Panc1 (cell line): ENCODE data around the gene TMEM131.

Experiments used
- POLR2AphosphoS5 ChIP-seq: IDR thresholded peaks from 2 replicates; pipeline ENCODE4 v1.6.1; 2012; ENCODE audit warnings: mild to moderate bottlenecking, low read depth, low read length, moderate library complexity
- TF ChIP-seq, protein P1 (sequence below): fragments of 450-650 bp; IDR thresholded peaks from 2 replicates; pipeline ENCODE4 v1.5.1; 2017; ENCODE audit warnings: mild to moderate bottlenecking

DNA sequence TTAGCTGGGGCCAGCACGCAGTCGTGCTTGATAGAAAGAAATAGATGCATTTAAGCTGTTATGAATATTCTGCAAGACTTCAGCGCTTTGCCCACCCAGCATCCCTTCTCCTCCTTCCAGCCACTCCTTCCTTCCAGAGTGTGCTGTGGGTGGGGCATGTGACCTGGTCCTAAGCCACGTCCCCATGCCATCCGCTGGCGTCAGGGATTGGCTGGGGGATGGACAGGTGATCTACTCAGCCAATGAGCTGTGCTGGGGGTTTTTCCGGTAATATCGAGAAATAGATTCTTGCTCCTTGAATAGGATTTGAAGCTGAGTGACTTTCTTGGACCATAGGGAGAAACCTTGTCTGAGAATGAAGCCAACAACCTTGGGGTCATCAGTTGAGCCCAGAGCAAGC, 287.1 kb downstream of the TMEM131 start:
- TF ChIP-seq, protein P1, sequence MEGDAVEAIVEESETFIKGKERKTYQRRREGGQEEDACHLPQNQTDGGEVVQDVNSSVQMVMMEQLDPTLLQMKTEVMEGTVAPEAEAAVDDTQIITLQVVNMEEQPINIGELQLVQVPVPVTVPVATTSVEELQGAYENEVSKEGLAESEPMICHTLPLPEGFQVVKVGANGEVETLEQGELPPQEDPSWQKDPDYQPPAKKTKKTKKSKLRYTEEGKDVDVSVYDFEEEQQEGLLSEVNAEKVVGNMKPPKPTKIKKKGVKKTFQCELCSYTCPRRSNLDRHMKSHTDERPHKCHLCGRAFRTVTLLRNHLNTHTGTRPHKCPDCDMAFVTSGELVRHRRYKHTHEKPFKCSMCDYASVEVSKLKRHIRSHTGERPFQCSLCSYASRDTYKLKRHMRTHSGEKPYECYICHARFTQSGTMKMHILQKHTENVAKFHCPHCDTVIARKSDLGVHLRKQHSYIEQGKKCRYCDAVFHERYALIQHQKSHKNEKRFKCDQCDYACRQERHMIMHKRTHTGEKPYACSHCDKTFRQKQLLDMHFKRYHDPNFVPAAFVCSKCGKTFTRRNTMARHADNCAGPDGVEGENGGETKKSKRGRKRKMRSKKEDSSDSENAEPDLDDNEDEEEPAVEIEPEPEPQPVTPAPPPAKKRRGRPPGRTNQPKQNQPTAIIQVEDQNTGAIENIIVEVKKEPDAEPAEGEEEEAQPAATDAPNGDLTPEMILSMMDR, result no peak
- TF ChIP-seq POLR2AphosphoS5, result no peak
